ENCODE results near the gene MYEOV. TPM values are rescaled to one million over a fixed set of nuclear protein-coding genes. Genes with fewer than 3 reads are reported as not detected.

MYEOV gene
- total and polyA plus RNA-seq, 2 of the 8 experiments (the other 6 are each of a cell fraction or from before 2014, with no cell fraction given) = 0.44 to 0.67 TPM

DNA sequence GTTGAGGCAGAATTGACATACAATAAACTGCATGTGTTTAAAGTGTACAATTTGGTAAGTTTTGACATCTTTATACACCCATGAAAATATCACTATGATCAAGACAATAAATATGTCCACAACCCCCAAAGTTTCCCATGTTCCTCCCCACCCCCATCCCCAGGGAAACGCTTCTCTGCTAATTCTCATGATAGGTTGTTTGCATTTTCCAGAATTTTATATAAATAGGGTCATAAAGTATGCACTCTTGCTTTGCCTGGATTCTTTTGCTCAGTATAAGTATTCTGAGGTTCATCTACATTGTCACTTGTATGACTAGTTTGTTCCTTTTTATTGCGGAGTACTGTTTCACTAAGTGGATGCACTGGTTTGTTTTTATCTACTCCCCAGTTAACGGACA is 35.6 kb downstream of the MYEOV start:
- Histone ChIP-seq H3K4me2 (ENCODE audit: insufficient read depth in 1 of 2, low read depth in 2 of 2, low read length in 2 of 2) (no peak overlapping the region), H4K20me1 (replicated peaks in 1 of 2; ENCODE audit: control insufficient read depth in 1 of 2, insufficient read depth in 2 of 2, low read length in 2 of 2) (peaks cover 0 to 2% of the 10 kb centered on the region in 2 experiments), H4K8ac (ENCODE audit: extremely low read depth, insufficient read depth, low read length) (no peak overlapping the region), H3K27me3 (replicated peaks in 1 of 4; ENCODE audit: control insufficient read depth in 3 of 4, extremely low read depth in 1 of 4, insufficient read depth in 3 of 4, low read length in 3 of 4) (0 out of 7 replicates have a peak, but pooled peaks cover 0 to 2% (median 0%) of the 10 kb centered on the region in 4 experiments), H2AFZ (ENCODE audit: low read length) (no peak overlapping the region), H3K27ac (ENCODE audit: low read depth, low read length) (no peak overlapping the region), H3K18ac (ENCODE audit: extremely low read depth, low read length) (no peak overlapping the region), H2BK120ac (replicated peaks; ENCODE audit: low read depth, low read length) (no peak overlapping the region), H3K36me3 (ENCODE audit: control insufficient read depth in 2 of 4, insufficient read depth in 4 of 4, low read length in 3 of 4) (no peaks in the 10 kb centered on the region), H2BK15ac (ENCODE audit: low read length) (no peak overlapping the region), H3K4ac (replicated peaks; ENCODE audit: insufficient read length, low read depth, low read length) (no peak overlapping the region), H4K91ac (replicated peaks; ENCODE audit: insufficient read length, low read length) (no peak overlapping the region), H3K4me1 (replicated peaks in 1 of 4; ENCODE audit: control insufficient read depth in 3 of 4, insufficient read depth in 4 of 4, low read length in 3 of 4) (no peaks in the 10 kb centered on the region), H2BK5ac (ENCODE audit: low read depth, low read length) (no peak overlapping the region), H4K5ac (ENCODE audit: insufficient read length, low read depth, low read length) (no peak overlapping the region), H3K9ac (replicated peaks in 1 of 4; ENCODE audit: extremely low read depth in 1 of 4, low read depth in 3 of 4, low read length in 3 of 4) (no peak overlapping the region), H3K4me3 (ENCODE audit: extremely low read depth in 1 of 4, insufficient read depth in 2 of 4, low read depth in 3 of 4, low read length in 4 of 4) (no peak overlapping the region), H3K56ac (replicated peaks; ENCODE audit: insufficient read length, low read depth, low read length) (no peak overlapping the region), H3K23me2 (ENCODE audit: low read depth, low read length) (peaks cover 5% of the 10 kb centered on the region; the same call in 1 of the 2 replicates), H3K79me2 (ENCODE audit: control insufficient read depth in 1 of 2, insufficient read depth in 2 of 2, low read length in 2 of 2) (no peaks in the 10 kb centered on the region), H2BK20ac (ENCODE audit: low read length) (no peak overlapping the region), H3K14ac (ENCODE audit: insufficient read length) (no peak overlapping the region), H2BK12ac (ENCODE audit: low read depth, low read length) (no peak overlapping the region), H3K79me1 (ENCODE audit: low read depth, low read length) (no peaks in the 10 kb centered on the region), H3K23ac (ENCODE audit: insufficient read length) (no peak overlapping the region), H3K9me3 (ENCODE audit: insufficient read depth in 2 of 2, low read depth in 1 of 2, low read length in 1 of 2) (no peaks in the 10 kb centered on the region; a peak in 1 of 4 replicates), H2AK5ac (ENCODE audit: low read depth, low read length) (no peak overlapping the region)
- FAIRE-seq (no peak), DNase-seq (ENCODE audit: low read depth in 1 of 2, low spot score in 2 of 2) (no peak)
- 96% methylated on average over 3 of the region's 3 CpGs; no CpG with 5 or more reads in 1 of the 2 experiments for WGBS, 2 experiments (ENCODE audit: extremely low coverage in 1 of 2, insufficient coverage in 1 of 2, insufficient read length in 1 of 2, insufficient replicate concordance in 2 of 2, low coverage in 1 of 2, low lambda C conversion rate in 2 of 2, missing lambda C conversion rate in 1 of 2)
- TF ChIP-seq SIX5 (IDR thresholded peaks at IDR 0.05; ENCODE audit: low read depth, low read length) (no peak), SP1 (IDR thresholded peaks at IDR 0.05; ENCODE audit: low read depth, low read length) (no peak), SIN3A (conservative IDR thresholded peaks at IDR 0.05 in 1 of 2, IDR thresholded peaks at IDR 0.05 in 1 of 2; ENCODE audit: low read depth in 1 of 2, low read length in 2 of 2) (no peak), TEAD4 (IDR thresholded peaks at IDR 0.05; ENCODE audit: low read depth, low read length) (no peak), RBBP5 (IDR thresholded peaks at IDR 0.05; ENCODE audit: borderline replicate concordance, low read depth, low read length) (no peak), SP2 (IDR thresholded peaks at IDR 0.05; ENCODE audit: low read length) (no peak), POU5F1 (IDR thresholded peaks at IDR 0.05; ENCODE audit: low read depth, low read length) (no peak), NANOG (IDR thresholded peaks at IDR 0.05; ENCODE audit: insufficient read depth, low read depth, low read length, poor library complexity, severe bottlenecking) (no peak), EGR1 (IDR thresholded peaks at IDR 0.05; ENCODE audit: borderline replicate concordance, low read depth, low read length) (no peak), HDAC2 (IDR thresholded peaks at IDR 0.05; ENCODE audit: borderline replicate concordance in 1 of 2, low read depth in 2 of 2, low read length in 2 of 2) (no peak), GTF2F1 (IDR thresholded peaks at IDR 0.05; ENCODE audit: borderline replicate concordance, low read depth, low read length) (no peak), CHD2 (IDR thresholded peaks at IDR 0.05; ENCODE audit: low read length) (no peak)
- ChIA-PET CTCF (ENCODE audit: partially characterized antibody) (no interaction called here), POLR2A (ENCODE audit: partially characterized antibody) (no interaction called here)

Data from H1 (cell line).